ENCODE data around the gene SMPX.

SMPX gene

DNA sequence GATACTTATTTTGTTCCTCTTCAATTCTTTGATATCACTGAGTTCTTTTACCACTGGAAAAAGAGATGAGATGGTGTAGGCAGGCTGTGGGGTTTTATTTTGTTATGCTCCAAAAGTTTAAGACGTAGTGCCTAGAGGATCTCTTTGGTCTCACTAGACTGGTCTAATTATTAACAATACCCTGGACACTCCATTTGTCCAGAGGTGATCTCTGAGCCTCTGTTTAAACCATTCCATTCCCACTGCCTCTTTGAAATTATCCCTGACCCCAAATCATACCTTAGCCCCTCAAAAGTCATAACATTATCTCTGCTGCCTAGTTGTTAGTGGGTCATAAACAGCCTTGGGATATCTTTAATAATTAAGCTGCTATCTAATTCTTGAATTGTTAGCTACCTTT is 24.2 kb downstream of the SMPX start:
- H3K14ac ChIP-seq (ENCODE audit: low read length in 2 of 2) = no peak overlapping the region
- no peaks in the 10 kb centered on the region for H3K79me1 ChIP-seq (replicated peaks; ENCODE audit: low read length, poor library complexity, severe bottlenecking)
- H3K4me3 ChIP-seq (ENCODE audit: insufficient read depth in 1 of 2, low read depth in 1 of 2, low read length in 2 of 2) = no peak overlapping the region
- 33% methylated on average over 1 of the region's 1 CpG for WGBS
- H3K9ac ChIP-seq (ENCODE audit: low read length) = no peak overlapping the region
- H3K4me2 ChIP-seq (ENCODE audit: low read length, poor library complexity, severe bottlenecking) = no peak overlapping the region
- H3K36me3 ChIP-seq (ENCODE audit: control insufficient read depth in 1 of 2, insufficient read depth in 2 of 2, low read depth in 1 of 2, low read length in 2 of 2) = no peaks in the 10 kb centered on the region
- H4K8ac ChIP-seq (ENCODE audit: low read length) = no peak overlapping the region
- no peak overlapping the region for H3K23ac ChIP-seq (ENCODE audit: low read length in 2 of 2)
- no peak overlapping the region for H2AK5ac ChIP-seq (ENCODE audit: low read length, severe bottlenecking)
- no peak overlapping the region for H4K91ac ChIP-seq (ENCODE audit: low read length)
- no peak for DNase-seq
- peaks cover 1% of the 10 kb centered on the region for H3K4me1 ChIP-seq (ENCODE audit: control insufficient read depth, insufficient read depth, low read depth, low read length)
- H2BK120ac ChIP-seq (ENCODE audit: low read depth, low read length) = no peak overlapping the region
- no peak overlapping the region for H3K4ac ChIP-seq (ENCODE audit: low read depth in 1 of 2, low read length in 2 of 2)
- no peak overlapping the region for H3K18ac ChIP-seq (ENCODE audit: low read depth in 1 of 2, low read length in 2 of 2)
- H2AFZ ChIP-seq (ENCODE audit: low read depth, low read length) = no peak overlapping the region
- no peak overlapping the region for H3K27ac ChIP-seq (ENCODE audit: low read length, poor library complexity, severe bottlenecking)
- no peak overlapping the region for H2BK15ac ChIP-seq (ENCODE audit: low read depth, poor library complexity, severe bottlenecking)
- peaks cover 5 to 8% of the 10 kb centered on the region in 2 experiments for H3K27me3 ChIP-seq (ENCODE audit: control insufficient read depth in 1 of 2, insufficient read depth in 1 of 2, low read length in 2 of 2)
- no peaks in the 10 kb centered on the region for H3K9me3 ChIP-seq (ENCODE audit: control insufficient read depth, low read length)
- no peak overlapping the region for H2BK5ac ChIP-seq (ENCODE audit: low read depth, low read length, poor library complexity, severe bottlenecking)
- H2BK12ac ChIP-seq (ENCODE audit: low read length in 2 of 2) = no peak overlapping the region

DNA sequence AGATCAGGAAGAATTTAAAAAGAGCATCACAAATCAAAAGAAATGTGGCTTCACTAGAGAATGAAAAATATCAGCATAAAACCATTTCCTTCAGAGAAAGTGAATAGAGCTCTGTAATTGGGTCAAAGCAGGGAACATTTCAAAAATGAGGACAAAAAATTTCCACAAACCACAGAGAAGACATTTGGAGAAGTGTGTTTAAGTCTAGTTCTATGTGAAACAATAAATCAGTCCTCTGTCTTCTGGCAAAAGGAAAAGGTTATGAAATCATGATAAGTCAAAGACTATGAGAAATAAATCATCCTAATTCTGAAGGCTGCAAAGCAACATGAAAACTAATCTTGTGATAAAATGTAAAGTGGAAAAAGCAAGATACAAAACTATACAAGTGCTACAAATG is 27.9 kb downstream of the SMPX start:
- H3K27me3 ChIP-seq (ENCODE audit: control insufficient read depth in 1 of 2, insufficient read depth in 1 of 2, low read length in 2 of 2) = peaks cover 14 to 29% of the 10 kb centered on the region in 2 experiments
- H3K9ac ChIP-seq (ENCODE audit: low read length) = no peak overlapping the region
- no peak overlapping the region for H2BK120ac ChIP-seq (ENCODE audit: low read depth, low read length)
- H3K23ac ChIP-seq (ENCODE audit: low read length in 2 of 2) = no peak overlapping the region
- H3K9me3 ChIP-seq (ENCODE audit: control insufficient read depth, low read length) = no peaks in the 10 kb centered on the region
- DNase-seq = no peak
- H2BK15ac ChIP-seq (ENCODE audit: low read depth, poor library complexity, severe bottlenecking) = no peak overlapping the region
- no peak overlapping the region for H2BK12ac ChIP-seq (ENCODE audit: low read length in 2 of 2)
- H3K4ac ChIP-seq (ENCODE audit: low read depth in 1 of 2, low read length in 2 of 2) = no peak overlapping the region
- H3K79me1 ChIP-seq (replicated peaks; ENCODE audit: low read length, poor library complexity, severe bottlenecking) = no peaks in the 10 kb centered on the region
- H4K8ac ChIP-seq (ENCODE audit: low read length) = no peak overlapping the region
- no peak overlapping the region for H2BK5ac ChIP-seq (ENCODE audit: low read depth, low read length, poor library complexity, severe bottlenecking)
- no peak overlapping the region for H2AFZ ChIP-seq (ENCODE audit: low read depth, low read length)
- H3K14ac ChIP-seq (ENCODE audit: low read length in 2 of 2) = no peak overlapping the region
- H3K4me2 ChIP-seq (ENCODE audit: low read length, poor library complexity, severe bottlenecking) = no peak overlapping the region
- no peak overlapping the region for H3K27ac ChIP-seq (ENCODE audit: low read length, poor library complexity, severe bottlenecking)
- no peak overlapping the region for H4K91ac ChIP-seq (ENCODE audit: low read length)
- no peak overlapping the region for H3K4me3 ChIP-seq (ENCODE audit: insufficient read depth in 1 of 2, low read depth in 1 of 2, low read length in 2 of 2)
- no peak overlapping the region for H3K18ac ChIP-seq (ENCODE audit: low read depth in 1 of 2, low read length in 2 of 2)
- no peak overlapping the region for H2AK5ac ChIP-seq (ENCODE audit: low read length, severe bottlenecking)
- H3K36me3 ChIP-seq (ENCODE audit: control insufficient read depth in 1 of 2, insufficient read depth in 2 of 2, low read depth in 1 of 2, low read length in 2 of 2) = no peaks in the 10 kb centered on the region
- no peaks in the 10 kb centered on the region for H3K4me1 ChIP-seq (ENCODE audit: control insufficient read depth, insufficient read depth, low read depth, low read length)

DNA sequence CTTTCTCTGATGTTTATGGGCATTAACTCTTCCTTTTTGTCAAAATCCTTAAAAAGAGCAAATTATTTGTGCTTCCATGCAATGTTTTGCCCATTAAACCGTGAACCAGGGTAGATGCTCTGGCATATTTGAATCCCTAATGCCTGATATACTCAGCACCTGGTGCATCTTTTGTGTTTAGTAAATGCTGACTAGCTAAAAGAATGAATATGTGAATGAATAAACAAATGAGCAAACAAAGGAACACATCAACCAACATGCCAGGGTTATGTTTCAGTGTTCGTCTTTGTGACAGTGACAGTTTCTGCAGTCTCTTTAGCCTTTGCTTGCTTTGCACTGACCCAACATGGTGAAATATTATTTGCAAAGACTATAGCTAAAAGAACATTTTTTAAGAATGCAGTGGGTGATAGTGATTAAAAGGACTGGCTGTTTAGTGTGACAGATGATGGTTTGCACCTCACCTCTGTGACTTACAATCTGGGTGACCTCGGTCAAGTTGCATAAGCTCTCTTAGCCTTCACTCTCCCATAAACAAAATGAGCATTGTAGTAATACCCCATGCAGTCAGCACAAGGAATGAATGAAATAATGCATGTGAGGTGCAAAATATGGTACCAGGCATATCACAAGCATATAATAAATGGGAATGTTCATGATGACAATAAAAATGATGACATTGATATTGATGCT is 29.5 kb downstream of the SMPX start:
- DNase-seq = no peak

DNA sequence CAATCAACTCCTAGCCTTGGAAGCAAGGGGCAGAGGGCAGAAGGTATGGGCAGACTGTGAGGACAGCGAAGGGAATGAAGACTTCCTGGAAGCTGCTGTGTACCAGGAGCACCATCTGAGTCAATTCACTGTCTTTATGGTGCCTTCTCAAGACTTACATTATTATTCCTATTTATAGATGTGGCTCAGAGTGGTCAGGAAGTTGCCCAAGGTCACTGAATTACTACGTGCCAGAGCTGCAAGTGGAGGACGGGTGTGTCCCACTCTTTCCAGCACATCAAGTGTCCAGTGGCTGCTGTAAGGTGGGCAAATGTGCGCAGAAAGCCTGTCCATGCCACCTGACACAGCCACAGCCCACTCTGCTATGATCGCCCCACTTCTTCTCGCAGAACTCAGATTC is 32.0 kb downstream of the SMPX start:
- Histone ChIP-seq H3K4ac (ENCODE audit: low read depth in 1 of 2, low read length in 2 of 2) (no peak overlapping the region), H2BK15ac (ENCODE audit: low read depth, poor library complexity, severe bottlenecking) (no peak overlapping the region), H3K14ac (ENCODE audit: low read length in 2 of 2) (no peak overlapping the region), H3K36me3 (ENCODE audit: control insufficient read depth in 1 of 2, insufficient read depth in 2 of 2, low read depth in 1 of 2, low read length in 2 of 2) (no peaks in the 10 kb centered on the region), H3K4me1 (ENCODE audit: control insufficient read depth, insufficient read depth, low read depth, low read length) (no peaks in the 10 kb centered on the region), H3K9me3 (ENCODE audit: control insufficient read depth, low read length) (no peaks in the 10 kb centered on the region), H2BK120ac (ENCODE audit: low read depth, low read length) (no peak overlapping the region), H3K18ac (ENCODE audit: low read depth in 1 of 2, low read length in 2 of 2) (no peak overlapping the region), H4K8ac (ENCODE audit: low read length) (no peak overlapping the region), H3K4me2 (ENCODE audit: low read length, poor library complexity, severe bottlenecking) (no peak overlapping the region), H4K91ac (ENCODE audit: low read length) (no peak overlapping the region), H3K79me1 (replicated peaks; ENCODE audit: low read length, poor library complexity, severe bottlenecking) (no peaks in the 10 kb centered on the region), H3K27me3 (ENCODE audit: control insufficient read depth in 1 of 2, insufficient read depth in 1 of 2, low read length in 2 of 2) (peaks cover 14 to 29% of the 10 kb centered on the region in 2 experiments), H2BK5ac (ENCODE audit: low read depth, low read length, poor library complexity, severe bottlenecking) (no peak overlapping the region), H2AK5ac (ENCODE audit: low read length, severe bottlenecking) (no peak overlapping the region), H3K23ac (ENCODE audit: low read length in 2 of 2) (no peak overlapping the region), H3K27ac (ENCODE audit: low read length, poor library complexity, severe bottlenecking) (no peak overlapping the region), H2BK12ac (ENCODE audit: low read length in 2 of 2) (no peak overlapping the region), H3K4me3 (ENCODE audit: insufficient read depth in 1 of 2, low read depth in 1 of 2, low read length in 2 of 2) (no peak overlapping the region), H3K9ac (ENCODE audit: low read length) (no peak overlapping the region), H2AFZ (ENCODE audit: low read depth, low read length) (no peak overlapping the region)
- DNase-seq = no peak
- 80% methylated on average over 3 of the region's 6 CpGs for WGBS

More for the DNA sequence above, 29.5 kb downstream of the SMPX start:
- Histone ChIP-seq H2BK5ac (ENCODE audit: low read depth, low read length, poor library complexity, severe bottlenecking) (no peak overlapping the region), H3K9me3 (ENCODE audit: control insufficient read depth, low read length) (no peaks in the 10 kb centered on the region), H3K4me3 (ENCODE audit: insufficient read depth in 1 of 2, low read depth in 1 of 2, low read length in 2 of 2) (no peak overlapping the region), H3K9ac (ENCODE audit: low read length) (no peak overlapping the region), H2BK15ac (ENCODE audit: low read depth, poor library complexity, severe bottlenecking) (no peak overlapping the region), H3K23ac (ENCODE audit: low read length in 2 of 2) (no peak overlapping the region), H3K14ac (ENCODE audit: low read length in 2 of 2) (no peak overlapping the region), H2BK12ac (ENCODE audit: low read length in 2 of 2) (no peak overlapping the region), H2BK120ac (ENCODE audit: low read depth, low read length) (no peak overlapping the region), H3K36me3 (ENCODE audit: control insufficient read depth in 1 of 2, insufficient read depth in 2 of 2, low read depth in 1 of 2, low read length in 2 of 2) (no peaks in the 10 kb centered on the region), H3K4ac (ENCODE audit: low read depth in 1 of 2, low read length in 2 of 2) (no peak overlapping the region), H2AK5ac (ENCODE audit: low read length, severe bottlenecking) (no peak overlapping the region), H3K79me1 (replicated peaks; ENCODE audit: low read length, poor library complexity, severe bottlenecking) (no peaks in the 10 kb centered on the region), H3K4me1 (ENCODE audit: control insufficient read depth, insufficient read depth, low read depth, low read length) (no peaks in the 10 kb centered on the region), H3K27ac (ENCODE audit: low read length, poor library complexity, severe bottlenecking) (no peak overlapping the region), H3K18ac (ENCODE audit: low read depth in 1 of 2, low read length in 2 of 2) (no peak overlapping the region), H3K4me2 (ENCODE audit: low read length, poor library complexity, severe bottlenecking) (no peak overlapping the region), H2AFZ (ENCODE audit: low read depth, low read length) (no peak overlapping the region), H4K8ac (ENCODE audit: low read length) (no peak overlapping the region), H3K27me3 (ENCODE audit: control insufficient read depth in 1 of 2, insufficient read depth in 1 of 2, low read length in 2 of 2) (peaks cover 14 to 29% of the 10 kb centered on the region in 2 experiments), H4K91ac (ENCODE audit: low read length) (no peak overlapping the region)
- WGBS = no CpG with 5 or more reads among the region's 3 CpGs

Data from mesenchymal stem cell (in vitro differentiated cells and primary cell).